ENCODE results near the gene CCER1. TPM values are rescaled to one million over a fixed set of nuclear protein-coding genes. Genes with fewer than 3 reads are reported as not detected.

CCER1 gene
- total and polyA plus RNA-seq, 9 of the 15 experiments (the other 6 are each of a cell fraction or from before 2014, with no cell fraction given): not detected

DNA sequence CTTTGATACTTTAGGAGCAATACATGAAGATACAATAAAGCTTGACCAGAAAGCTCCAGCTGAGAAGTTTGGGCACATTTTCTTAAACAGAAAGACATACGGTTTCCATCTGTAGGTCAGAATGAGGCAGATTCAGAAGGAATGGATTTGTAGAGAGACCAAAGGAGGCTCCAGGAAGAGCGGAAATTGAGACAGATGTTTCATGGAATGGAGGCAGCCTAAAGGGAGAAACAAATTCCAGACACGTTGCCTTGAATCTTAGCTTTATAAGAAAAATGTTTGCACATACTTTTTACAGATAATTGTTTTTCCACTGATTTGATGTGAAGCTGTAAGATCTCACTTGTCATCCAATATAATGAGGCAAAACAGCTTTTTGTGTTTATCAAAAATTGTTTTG is 25.0 kb upstream of the CCER1 start:
- in situ Hi-C loops (cut with MboI) (loop anchor here (25.0 kb wide), 1 partner anchor 357 kb away; no protein-coding TSS in a partner anchor), intact Hi-C loops (cut with micrococcal nuclease) (loop anchor here (5.0 kb wide), 3 partner anchors 127 to 377 kb away; no protein-coding TSS in a partner anchor)
- CTCF ChIA-PET (ENCODE audit: low intra/inter-chr PET ratio): interaction anchor here (0.7 kb wide), 1 partner anchor 28 kb away, joined by 3 read pairs; no protein-coding TSS in a partner anchor

More for the DNA sequence above, 25.0 kb upstream of the CCER1 start:
- no peak overlapping the region for H3K9ac ChIP-seq (ENCODE audit: insufficient read depth in 1 of 2, low read depth in 2 of 2, low read length in 2 of 2)
- ATAC-seq (no peak), DNase-seq (ENCODE audit: extremely low read depth in 1 of 4, low spot score in 3 of 4) (no peak), FAIRE-seq (no peak)
- POLR2A ChIA-PET: no interaction called here
- no peaks in the 10 kb centered on the region for H3K9me3 ChIP-seq (replicated peaks; ENCODE audit: control insufficient read depth, insufficient read depth, low read depth, low read length)
- no TSS peak for BruUV-seq (replicated peaks)
- 0% methylated on average over 3 of the region's 3 CpGs for WGBS (ENCODE audit: insufficient coverage, low coverage, missing lambda C conversion rate)
- no peak overlapping the region for H3K4me3 ChIP-seq
- no peaks in the 10 kb centered on the region for H3K9me1 ChIP-seq (ENCODE audit: control insufficient read depth, insufficient read depth, low read length)
- H3K4me2 ChIP-seq (ENCODE audit: insufficient read depth, low read length): no peak overlapping the region
- H3K36me3 ChIP-seq (ENCODE audit: control insufficient read depth, insufficient read depth, low read length): no peaks in the 10 kb centered on the region
- no peaks in the 10 kb centered on the region for H3K27me3 ChIP-seq (ENCODE audit: control insufficient read depth in 2 of 2, insufficient read depth in 2 of 2, low read length in 2 of 2)
- H4K20me1 ChIP-seq (replicated peaks; ENCODE audit: control insufficient read depth, insufficient read depth, low read length): no peaks in the 10 kb centered on the region
- no peak overlapping the region for H3K27ac ChIP-seq (ENCODE audit: extremely low read depth, low read depth, low read length)
- no peaks in the 10 kb centered on the region for H3K79me2 ChIP-seq (ENCODE audit: control insufficient read depth, insufficient read depth, low read length)
- no peaks in the 10 kb centered on the region for H3K4me1 ChIP-seq (replicated peaks in 1 of 2; ENCODE audit: control insufficient read depth in 2 of 2, insufficient read depth in 2 of 2, low read length in 2 of 2)
- no peak overlapping the region for H2AFZ ChIP-seq (ENCODE audit: low read depth, low read length)
- TF ChIP-seq NFYB (IDR thresholded peaks at IDR 0.05; ENCODE audit: extremely low read depth, insufficient read length) (no peak), CBX8 (IDR thresholded peaks at IDR 0.05; ENCODE audit: borderline replicate concordance, extremely low read depth, low read depth, low read length, poor library complexity, severe bottlenecking) (no peak), MED1 (CRISPR knock-in tag; IDR thresholded peaks at IDR 0.05; ENCODE audit: borderline replicate concordance) (no peak), BCOR (IDR thresholded peaks at IDR 0.05) (no peak), HINFP (tag; conservative IDR thresholded peaks at IDR 0.05; ENCODE audit: low read depth) (no peak), PTBP1 (IDR thresholded peaks at IDR 0.05; ENCODE audit: low read depth, low read length) (no peak), ZNF133 (CRISPR knock-in tag; IDR thresholded peaks at IDR 0.05) (no peak), SMC3 (conservative IDR thresholded peaks at IDR 0.05; ENCODE audit: insufficient read depth, low read depth, low read length) (no peak), U2AF2 (optimal IDR thresholded peaks at IDR 0.05; ENCODE audit: low read depth, low read length) (no peak), ZBTB49 (CRISPR knock-in tag; IDR thresholded peaks at IDR 0.05; ENCODE audit: borderline replicate concordance) (no peak), ZNF551 (CRISPR knock-in tag; IDR thresholded peaks at IDR 0.05) (no peak), NELFE (IDR thresholded peaks at IDR 0.05; ENCODE audit: insufficient read depth, insufficient read length) (no peak), MTA2 (IDR thresholded peaks at IDR 0.05; ENCODE audit: low read depth) (no peak), TAF1 (IDR thresholded peaks at IDR 0.05; ENCODE audit: control insufficient read depth, extremely low read depth, insufficient read depth, low read length, severe bottlenecking) (no peak), DIDO1 (tag; IDR thresholded peaks at IDR 0.05; ENCODE audit: low read depth) (no peak), KLF1 (tag; IDR thresholded peaks at IDR 0.05) (no peak), RBBP5 (IDR thresholded peaks at IDR 0.05; ENCODE audit: borderline replicate concordance, insufficient read depth, low read length, poor library complexity, severe bottlenecking) (no peak)
- TF ChIP-seq, protein P1, sequence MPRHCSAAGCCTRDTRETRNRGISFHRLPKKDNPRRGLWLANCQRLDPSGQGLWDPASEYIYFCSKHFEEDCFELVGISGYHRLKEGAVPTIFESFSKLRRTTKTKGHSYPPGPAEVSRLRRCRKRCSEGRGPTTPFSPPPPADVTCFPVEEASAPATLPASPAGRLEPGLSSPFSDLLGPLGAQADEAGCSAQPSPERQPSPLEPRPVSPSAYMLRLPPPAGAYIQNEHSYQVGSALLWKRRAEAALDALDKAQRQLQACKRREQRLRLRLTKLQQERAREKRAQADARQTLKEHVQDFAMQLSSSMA (CRISPR knock-in tag; IDR thresholded peaks at IDR 0.05): no peak

Measured in K562 (cell line).